ENCODE results near the gene FAM222A.
"Not testable (repeated sequence)": the region's sequence is repeated elsewhere in the genome, so short reads cannot be mapped to it uniquely, and the experiment has no call there.

FAM222A gene

GRCh38 chr12:109693653-109694600 lies 19.7 kb upstream of the FAM222A start:
- Histone ChIP-seq H2BK15ac (ENCODE audit: low read length) (no peak overlapping the region), H4K8ac (ENCODE audit: low read depth, low read length) (no peak overlapping the region), H3K27me3 (ENCODE audit: control insufficient read depth in 3 of 3, insufficient read depth in 3 of 3, low read depth in 1 of 3, low read length in 3 of 3) (peaks cover 0 to 28% (median 0%) of the 10 kb centered on the region in 3 experiments), H3K36me3 (replicated peaks in 1 of 2; ENCODE audit: control insufficient read depth in 2 of 2, insufficient read depth in 2 of 2, low read length in 2 of 2) (no peaks in the 10 kb centered on the region), H3K23ac (ENCODE audit: low read depth, low read length, poor library complexity) (no peak overlapping the region), H4K91ac (ENCODE audit: low read depth, low read length, poor library complexity) (no peak overlapping the region), H3K27ac (replicated peaks; ENCODE audit: low read length) (no peak overlapping the region), H2BK5ac (ENCODE audit: low read length) (no peak overlapping the region), H3K18ac (ENCODE audit: low read length) (no peak overlapping the region), H3K4me2 (ENCODE audit: insufficient read depth, low read length, poor library complexity, severe bottlenecking) (no peak overlapping the region), H3K4me3 (ENCODE audit: low read length in 2 of 2) (no peak overlapping the region), H3K14ac (ENCODE audit: low read length) (no peak overlapping the region), H3K4ac (ENCODE audit: low read length) (no peak overlapping the region), H3K4me1 (ENCODE audit: control insufficient read depth in 2 of 2, insufficient read depth in 1 of 2, low read depth in 1 of 2, low read length in 2 of 2) (peaks cover 0 to 5% of the 10 kb centered on the region in 2 donors), H3K9me3 (replicated peaks in 1 of 2; ENCODE audit: control insufficient read depth in 2 of 2, insufficient read depth in 1 of 2, low read depth in 1 of 2, low read length in 2 of 2) (no peaks in the 10 kb centered on the region), H3K79me1 (ENCODE audit: low read depth, low read length) (no peaks in the 10 kb centered on the region), H2AFZ (ENCODE audit: low read length) (no peak overlapping the region), H3K9ac (ENCODE audit: low read depth, low read length, poor library complexity) (no peak overlapping the region), H2BK12ac (ENCODE audit: low read length) (no peak overlapping the region), H2AK5ac (ENCODE audit: low read depth, low read length) (no peak overlapping the region), H2BK120ac (ENCODE audit: low read depth, low read length) (no peak overlapping the region)
- DNase-seq (ENCODE audit: low spot score), result no peak
- WGBS, 2 donors (ENCODE audit: extremely low coverage in 2 of 2, insufficient read length in 2 of 2, insufficient replicate concordance in 1 of 2), result no CpG with 5 or more reads among the region's 11 CpGs

- H3K4me2 ChIP-seq (ENCODE audit: insufficient read depth, low read length, poor library complexity, severe bottlenecking); H3K36me3 ChIP-seq (replicated peaks in 1 of 2; ENCODE audit: control insufficient read depth in 2 of 2, insufficient read depth in 2 of 2, low read length in 2 of 2); H2BK15ac ChIP-seq (ENCODE audit: low read length); H2BK12ac ChIP-seq (ENCODE audit: low read length); H4K91ac ChIP-seq (ENCODE audit: low read depth, low read length, poor library complexity); H3K9ac ChIP-seq (ENCODE audit: low read depth, low read length, poor library complexity); H3K9me3 ChIP-seq (replicated peaks in 1 of 2; ENCODE audit: control insufficient read depth in 2 of 2, insufficient read depth in 1 of 2, low read depth in 1 of 2, low read length in 2 of 2); H4K8ac ChIP-seq (ENCODE audit: low read depth, low read length); H3K4ac ChIP-seq (ENCODE audit: low read length); H3K23ac ChIP-seq (ENCODE audit: low read depth, low read length, poor library complexity); H3K18ac ChIP-seq (ENCODE audit: low read length); H2BK120ac ChIP-seq (ENCODE audit: low read depth, low read length); H3K4me1 ChIP-seq (ENCODE audit: control insufficient read depth in 2 of 2, insufficient read depth in 1 of 2, low read depth in 1 of 2, low read length in 2 of 2); H3K4me3 ChIP-seq (ENCODE audit: low read length in 2 of 2); H2BK5ac ChIP-seq (ENCODE audit: low read length); H3K14ac ChIP-seq (ENCODE audit: low read length); DNase-seq (ENCODE audit: low spot score); H2AFZ ChIP-seq (ENCODE audit: low read length); H3K27ac ChIP-seq (replicated peaks; ENCODE audit: low read length); H2AK5ac ChIP-seq (ENCODE audit: low read depth, low read length); H3K79me1 ChIP-seq (ENCODE audit: low read depth, low read length): not testable (repeated sequence)
- H3K27me3 ChIP-seq (ENCODE audit: control insufficient read depth in 3 of 3, insufficient read depth in 3 of 3, low read depth in 1 of 3, low read length in 3 of 3), result peaks cover 0 to 32% (median 0%) of the 10 kb centered on the region in 3 experiments
- WGBS, 2 donors (ENCODE audit: extremely low coverage in 2 of 2, insufficient read length in 2 of 2, insufficient replicate concordance in 1 of 2), result no CpG with 5 or more reads among the region's 6 CpGs
Measured at GRCh38 chr12:109694629-109695028, 19.0 kb upstream of the FAM222A start.

DNA sequence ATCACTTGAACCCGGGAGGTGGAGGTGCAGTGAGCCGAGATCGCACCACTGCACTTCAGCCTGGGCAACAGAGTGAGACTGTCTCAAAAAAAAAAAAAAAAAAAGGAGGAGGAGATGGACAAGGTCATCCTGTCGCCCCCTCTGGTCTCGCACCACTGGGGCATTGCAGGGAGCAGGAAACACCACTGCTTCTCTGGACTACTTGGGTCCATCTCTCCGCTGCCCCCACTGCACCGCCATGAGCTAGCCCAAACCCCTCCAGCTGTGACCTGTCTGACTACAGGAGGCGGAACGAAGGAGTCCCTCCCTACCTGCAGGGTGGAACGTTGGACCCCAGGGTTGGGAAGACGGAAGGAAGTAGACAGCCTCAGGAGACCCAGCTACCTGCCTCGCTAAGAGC lies 18.2 kb upstream of the FAM222A start:
- no peak overlapping the region for H3K4me3 ChIP-seq (ENCODE audit: low read length in 2 of 2)
- H3K18ac ChIP-seq (ENCODE audit: low read length), result peak overlapping the region; percentile 90
- H2BK5ac ChIP-seq (ENCODE audit: low read length), result no peak overlapping the region
- H2AK5ac ChIP-seq (ENCODE audit: low read depth, low read length), result peak overlapping the region; percentile 43
- H3K9me3 ChIP-seq (replicated peaks in 1 of 2; ENCODE audit: control insufficient read depth in 2 of 2, insufficient read depth in 1 of 2, low read depth in 1 of 2, low read length in 2 of 2), result no peaks in the 10 kb centered on the region
- H3K9ac ChIP-seq (ENCODE audit: low read depth, low read length, poor library complexity), result no peak overlapping the region
- H2BK12ac ChIP-seq (ENCODE audit: low read length), result peak overlapping the region; percentile 14
- WGBS, 2 donors (ENCODE audit: extremely low coverage in 2 of 2, insufficient read length in 2 of 2, insufficient replicate concordance in 1 of 2), result no CpG with 5 or more reads among the region's 12 CpGs
- H3K4ac ChIP-seq (ENCODE audit: low read length), result no peak overlapping the region
- peaks cover 0 to 5% of the 10 kb centered on the region in 2 donors for H3K4me1 ChIP-seq (ENCODE audit: control insufficient read depth in 2 of 2, insufficient read depth in 1 of 2, low read depth in 1 of 2, low read length in 2 of 2)
- no peak overlapping the region for H3K27ac ChIP-seq (replicated peaks; ENCODE audit: low read length)
- H4K8ac ChIP-seq (ENCODE audit: low read depth, low read length), result no peak overlapping the region
- peaks cover 0 to 34% (median 0%) of the 10 kb centered on the region in 3 experiments for H3K27me3 ChIP-seq (ENCODE audit: control insufficient read depth in 3 of 3, insufficient read depth in 3 of 3, low read depth in 1 of 3, low read length in 3 of 3)
- H3K23ac ChIP-seq (ENCODE audit: low read depth, low read length, poor library complexity), result no peak overlapping the region
- H2AFZ ChIP-seq (ENCODE audit: low read length), result no peak overlapping the region
- H3K79me1 ChIP-seq (ENCODE audit: low read depth, low read length), result no peaks in the 10 kb centered on the region
- H2BK120ac ChIP-seq (ENCODE audit: low read depth, low read length), result no peak overlapping the region
- no peak overlapping the region for H3K4me2 ChIP-seq (ENCODE audit: insufficient read depth, low read length, poor library complexity, severe bottlenecking)
- no peak overlapping the region for H4K91ac ChIP-seq (ENCODE audit: low read depth, low read length, poor library complexity)
- no peak for DNase-seq (ENCODE audit: low spot score)
- H3K14ac ChIP-seq (ENCODE audit: low read length), result no peak overlapping the region
- no peak overlapping the region for H2BK15ac ChIP-seq (ENCODE audit: low read length)
- H3K36me3 ChIP-seq (replicated peaks in 1 of 2; ENCODE audit: control insufficient read depth in 2 of 2, insufficient read depth in 2 of 2, low read length in 2 of 2), result no peaks in the 10 kb centered on the region

DNA sequence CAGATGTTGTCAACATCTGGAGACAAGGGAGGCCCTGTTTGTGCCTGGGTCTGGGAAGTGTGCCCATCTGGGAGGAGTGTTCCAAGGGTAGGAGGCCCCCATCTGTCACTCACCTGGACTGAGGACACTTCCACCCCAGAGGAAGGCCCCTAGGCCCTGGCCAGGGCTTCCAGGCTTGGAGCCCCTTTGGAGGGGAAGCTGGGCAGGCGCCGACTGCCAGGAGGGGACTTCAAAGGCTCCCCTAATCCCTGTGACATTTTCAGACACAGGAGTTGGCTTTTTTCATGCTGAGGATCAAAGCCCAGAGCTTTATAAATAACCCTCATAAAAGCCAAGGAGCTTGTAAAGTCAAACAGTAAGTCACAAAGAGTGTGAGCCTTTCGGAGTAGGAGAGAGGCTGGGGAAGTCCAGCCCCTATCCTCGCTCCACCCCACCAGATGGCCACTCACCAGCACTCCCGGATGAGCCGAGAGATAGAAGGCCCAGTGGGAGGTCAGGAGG lies 17.6 kb upstream of the FAM222A start:
- H3K27ac ChIP-seq (replicated peaks; ENCODE audit: low read length), result no peak overlapping the region

More for the DNA sequence above, 17.6 kb upstream of the FAM222A start:
- Histone ChIP-seq H3K27me3 (ENCODE audit: control insufficient read depth in 3 of 3, insufficient read depth in 3 of 3, low read depth in 1 of 3, low read length in 3 of 3) (peaks cover 0 to 39% (median 0%) of the 10 kb centered on the region in 3 experiments), H2AFZ (ENCODE audit: low read length) (no peak overlapping the region), H3K18ac (ENCODE audit: low read length) (peak overlapping the region; percentile 20), H3K23ac (ENCODE audit: low read depth, low read length, poor library complexity) (no peak overlapping the region), H3K4me1 (ENCODE audit: control insufficient read depth in 2 of 2, insufficient read depth in 1 of 2, low read depth in 1 of 2, low read length in 2 of 2) (peaks cover 0 to 5% of the 10 kb centered on the region in 2 donors), H4K8ac (ENCODE audit: low read depth, low read length) (no peak overlapping the region), H2BK120ac (ENCODE audit: low read depth, low read length) (no peak overlapping the region), H3K9ac (ENCODE audit: low read depth, low read length, poor library complexity) (no peak overlapping the region), H4K91ac (ENCODE audit: low read depth, low read length, poor library complexity) (no peak overlapping the region), H2AK5ac (ENCODE audit: low read depth, low read length) (peak overlapping the region; percentile 43), H3K79me1 (ENCODE audit: low read depth, low read length) (no peaks in the 10 kb centered on the region), H3K4me2 (ENCODE audit: insufficient read depth, low read length, poor library complexity, severe bottlenecking) (no peak overlapping the region), H2BK5ac (ENCODE audit: low read length) (no peak overlapping the region), H2BK15ac (ENCODE audit: low read length) (no peak overlapping the region), H3K36me3 (replicated peaks in 1 of 2; ENCODE audit: control insufficient read depth in 2 of 2, insufficient read depth in 2 of 2, low read length in 2 of 2) (no peaks in the 10 kb centered on the region), H3K9me3 (replicated peaks in 1 of 2; ENCODE audit: control insufficient read depth in 2 of 2, insufficient read depth in 1 of 2, low read depth in 1 of 2, low read length in 2 of 2) (no peaks in the 10 kb centered on the region), H3K4me3 (ENCODE audit: low read length in 2 of 2) (no peak overlapping the region), H3K4ac (ENCODE audit: low read length) (no peak overlapping the region), H3K14ac (ENCODE audit: low read length) (no peak overlapping the region), H2BK12ac (ENCODE audit: low read length) (no peak overlapping the region)
- DNase-seq (ENCODE audit: low spot score), result no peak
- no CpG with 5 or more reads among the region's 6 CpGs for WGBS, 2 donors (ENCODE audit: extremely low coverage in 2 of 2, insufficient read length in 2 of 2, insufficient replicate concordance in 1 of 2)
